GM18909 (cell line): ENCODE measurements around the gene ESYT2.
A peak's percentile ranks its signal among the peaks of the same experiment; 100 is the strongest.
"Not testable (repeated sequence)": the region's sequence is repeated elsewhere in the genome, so short reads cannot be mapped to it uniquely, and the experiment has no call there.

ENCODE experiments used
- ATAC-seq: cut with Tn5 transposase; IDR thresholded peaks from one replicate; pipeline ENCODE4 v1.9.1; 2021; ENCODE audit warnings: mild to moderate bottlenecking; ENCODE audit not compliant: unreplicated experiment, poor library complexity

The ESYT2 gene

DNA sequence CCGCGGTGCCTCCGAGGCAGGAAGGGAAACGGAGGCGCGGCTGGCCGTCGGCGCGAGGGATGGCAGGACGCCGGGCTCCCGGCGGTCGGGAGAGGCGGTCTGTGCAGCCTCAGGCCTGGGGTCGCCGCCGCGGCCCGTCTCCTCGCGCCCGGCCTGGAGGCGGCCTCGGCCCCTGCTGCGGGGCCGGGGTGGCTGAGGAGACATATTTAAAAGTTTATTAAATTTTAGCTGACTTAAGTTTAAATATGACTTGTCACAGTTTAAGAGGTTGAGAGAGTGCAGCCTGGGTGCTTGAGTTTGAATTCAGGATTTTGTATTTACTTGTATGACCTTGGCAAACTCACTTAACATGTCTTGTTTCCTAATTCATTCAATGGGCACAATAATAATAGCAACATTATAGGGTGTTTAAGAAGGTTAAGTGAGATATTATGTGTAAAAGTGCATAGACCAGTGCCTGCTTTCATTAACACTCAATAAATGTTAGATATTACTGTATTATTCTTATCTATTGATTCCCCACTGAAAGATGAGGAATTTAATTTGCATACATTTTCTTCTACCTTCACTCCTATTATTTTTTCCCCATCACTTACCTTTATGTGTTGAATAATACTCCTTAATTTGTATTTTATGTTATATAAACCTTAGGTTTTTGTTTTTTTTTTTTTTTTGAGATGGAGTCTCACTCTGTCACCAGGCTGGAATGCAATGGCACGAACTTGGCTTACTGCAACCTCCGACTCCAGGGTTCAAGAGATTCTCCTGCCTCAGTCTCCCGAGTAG lies 27.8 kb upstream of the ESYT2 start:
- ATAC-seq, result peak; percentile 38

GRCh38 chr7:158854681-158855081 lies 25.4 kb upstream of the ESYT2 start:
- no peak for ATAC-seq

GRCh38 chr7:158850545-158851102 lies 21.3 kb upstream of the ESYT2 start:
- ATAC-seq, result no peak

DNA sequence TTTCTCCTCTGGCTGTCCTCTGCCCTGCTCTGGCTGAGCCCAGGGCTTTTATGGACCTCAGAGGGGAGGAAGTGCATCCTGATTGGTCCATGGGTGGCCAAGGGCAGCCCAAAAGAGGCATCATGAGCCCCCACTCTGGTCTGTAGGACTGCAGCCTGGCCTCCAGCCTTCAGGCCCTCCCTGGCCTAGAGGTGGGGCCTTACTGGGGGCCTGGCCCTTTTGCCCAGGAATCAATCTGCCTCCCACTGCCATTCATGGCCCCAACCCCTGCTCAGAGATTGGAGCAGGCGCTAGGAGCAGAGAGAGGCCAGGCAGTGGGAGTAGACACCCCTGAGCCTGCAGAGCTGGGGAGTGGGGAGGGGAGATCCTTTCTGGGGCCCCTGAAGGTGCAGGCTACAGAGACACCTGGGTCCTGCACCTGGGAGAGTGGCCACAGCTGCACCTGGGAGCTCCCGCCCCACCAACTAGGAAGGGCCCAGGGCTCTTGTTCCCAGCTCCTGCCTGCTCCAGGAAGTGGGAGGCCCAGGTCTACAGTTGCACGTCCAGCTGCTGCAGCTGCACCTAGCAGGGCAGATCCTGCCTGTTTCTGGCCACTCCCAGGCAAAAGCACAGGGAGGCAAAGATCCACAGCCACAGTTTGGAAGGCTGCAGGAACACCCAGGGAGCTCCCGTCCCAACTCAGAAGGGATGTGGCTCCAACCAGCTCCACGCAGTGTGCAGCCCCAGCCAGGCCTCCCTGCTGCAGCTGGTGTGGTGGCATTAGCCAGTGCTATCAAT lies 20.6 kb upstream of the ESYT2 start:
- ATAC-seq, result no peak

GRCh38 chr7:158849442-158849767 lies 20.1 kb upstream of the ESYT2 start:
- ATAC-seq, result no peak

GRCh38 chr7:158847451-158847866 lies 18.1 kb upstream of the ESYT2 start:
- no peak for ATAC-seq

DNA sequence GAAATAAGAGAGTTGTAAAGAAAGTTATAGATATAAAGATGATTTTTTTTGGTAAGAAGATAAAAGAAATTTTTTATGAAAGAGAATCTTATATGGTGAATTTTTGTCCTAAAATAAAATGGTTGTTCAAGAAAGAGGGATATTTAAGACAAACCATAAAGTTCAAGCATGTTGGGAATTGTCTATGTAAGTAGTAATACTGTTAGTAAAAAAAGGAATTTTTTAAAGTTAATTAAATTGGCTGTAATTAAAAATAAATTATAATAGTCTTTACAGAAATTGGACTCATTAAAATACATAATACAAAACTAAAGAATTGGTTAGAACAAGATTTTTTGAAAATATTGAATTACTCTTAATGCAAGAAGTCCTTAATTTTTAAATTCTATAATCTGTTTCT lies 17.0 kb upstream of the ESYT2 start:
- no peak for ATAC-seq

DNA sequence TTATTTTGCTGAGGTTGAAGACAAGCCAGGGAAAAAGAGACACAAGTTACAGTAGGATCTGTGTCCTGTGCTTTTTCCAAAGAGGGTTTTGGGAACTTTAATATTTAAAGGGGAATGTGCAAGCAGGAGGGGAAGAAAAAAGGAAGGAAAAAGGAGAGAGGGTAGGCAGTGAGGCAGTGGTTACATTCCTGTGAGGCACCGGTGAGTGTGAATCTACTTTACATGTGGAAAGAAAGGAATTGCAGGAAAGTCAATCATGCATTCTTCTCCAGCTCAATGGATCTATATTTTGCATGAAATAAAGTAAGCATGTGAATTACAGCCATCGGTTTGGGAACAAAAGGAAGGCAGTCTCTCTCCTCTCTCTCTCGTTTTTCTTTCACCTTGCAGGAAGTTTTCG lies 14.5 kb upstream of the ESYT2 start:
- no peak for ATAC-seq

DNA sequence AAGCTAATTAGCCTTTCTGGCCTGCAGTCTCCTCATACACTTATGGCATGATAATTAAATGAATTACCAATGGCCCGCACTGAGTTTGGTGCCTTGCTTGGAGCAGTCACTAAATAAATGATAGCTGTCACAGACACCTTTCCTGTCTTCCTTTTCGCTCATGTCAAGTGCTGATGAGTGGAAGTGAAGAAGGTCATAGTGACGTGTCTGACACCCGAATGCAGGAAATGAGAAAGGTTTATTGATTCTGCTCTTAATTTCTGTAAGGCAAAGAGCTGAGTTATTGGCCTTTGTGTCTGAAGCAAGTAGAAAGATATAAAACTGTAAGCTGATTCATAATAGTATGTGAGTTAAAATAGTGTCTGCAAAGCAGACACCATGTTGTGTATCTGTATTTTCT lies 13.2 kb upstream of the ESYT2 start:
- ATAC-seq, result no peak

DNA sequence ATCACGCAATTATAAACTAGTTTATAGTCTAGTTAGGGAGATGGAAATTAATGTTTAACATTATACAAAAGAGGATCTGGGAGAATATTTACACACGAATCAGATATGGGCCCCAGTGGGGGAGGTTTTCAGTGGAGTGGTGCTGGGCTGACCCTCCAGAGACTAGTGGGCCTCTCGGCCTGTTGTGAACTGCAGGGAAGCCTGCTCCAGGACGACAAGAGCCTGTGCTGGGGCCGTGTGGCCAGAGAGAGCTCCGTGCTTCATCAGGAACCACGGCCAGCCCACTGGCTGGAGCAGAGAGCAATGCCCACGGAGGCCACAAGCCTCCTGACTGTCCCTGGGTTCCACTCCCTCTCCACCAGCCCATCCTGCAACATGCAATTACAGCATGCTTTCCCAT lies 11.3 kb upstream of the ESYT2 start:
- ATAC-seq, result no peak

- not testable (repeated sequence) for ATAC-seq
These were observed 9.9 kb upstream of the ESYT2 start for GRCh38 chr7:158839177-158839576.

DNA sequence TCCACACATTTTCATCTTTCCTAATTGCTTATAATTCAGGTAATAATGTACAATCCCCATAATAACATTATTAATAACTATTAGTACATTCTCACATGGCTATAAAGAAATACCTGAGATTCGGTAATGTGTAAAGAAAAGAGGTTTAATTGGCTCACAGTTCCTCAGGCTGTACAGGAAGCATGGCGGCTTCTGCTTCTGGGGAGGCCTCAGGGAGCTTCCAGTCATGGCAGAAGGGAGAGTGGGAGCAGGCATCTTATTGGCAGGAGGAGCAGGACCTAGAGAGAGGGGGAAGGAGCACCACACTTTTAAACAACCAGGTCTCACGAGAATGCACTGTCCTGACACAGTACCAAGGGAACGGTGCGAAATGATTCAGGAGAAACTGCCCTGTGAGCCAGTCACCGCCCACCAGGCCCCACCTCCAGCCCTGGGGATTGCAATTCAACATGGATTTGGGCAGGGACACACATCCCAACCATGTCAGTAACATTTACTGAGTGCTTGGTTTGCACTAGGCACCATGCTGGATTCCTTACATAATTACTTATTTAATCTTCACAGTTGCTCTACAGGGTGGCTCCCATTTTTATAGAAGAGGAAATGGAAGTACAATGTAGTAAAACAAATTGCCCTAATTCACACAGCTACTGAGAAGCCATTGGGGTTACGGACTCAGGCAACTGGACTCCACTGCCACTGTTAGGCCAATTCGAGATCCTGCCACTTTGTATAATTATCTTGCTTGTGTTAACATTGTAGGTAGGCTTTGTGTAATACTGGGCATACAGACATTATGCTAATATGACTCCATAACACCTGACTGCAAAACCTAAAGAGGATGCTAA lies 8.7 kb upstream of the ESYT2 start:
- no peak for ATAC-seq

GRCh38 chr7:158836692-158837091 lies 7.4 kb upstream of the ESYT2 start:
- no peak for ATAC-seq

DNA sequence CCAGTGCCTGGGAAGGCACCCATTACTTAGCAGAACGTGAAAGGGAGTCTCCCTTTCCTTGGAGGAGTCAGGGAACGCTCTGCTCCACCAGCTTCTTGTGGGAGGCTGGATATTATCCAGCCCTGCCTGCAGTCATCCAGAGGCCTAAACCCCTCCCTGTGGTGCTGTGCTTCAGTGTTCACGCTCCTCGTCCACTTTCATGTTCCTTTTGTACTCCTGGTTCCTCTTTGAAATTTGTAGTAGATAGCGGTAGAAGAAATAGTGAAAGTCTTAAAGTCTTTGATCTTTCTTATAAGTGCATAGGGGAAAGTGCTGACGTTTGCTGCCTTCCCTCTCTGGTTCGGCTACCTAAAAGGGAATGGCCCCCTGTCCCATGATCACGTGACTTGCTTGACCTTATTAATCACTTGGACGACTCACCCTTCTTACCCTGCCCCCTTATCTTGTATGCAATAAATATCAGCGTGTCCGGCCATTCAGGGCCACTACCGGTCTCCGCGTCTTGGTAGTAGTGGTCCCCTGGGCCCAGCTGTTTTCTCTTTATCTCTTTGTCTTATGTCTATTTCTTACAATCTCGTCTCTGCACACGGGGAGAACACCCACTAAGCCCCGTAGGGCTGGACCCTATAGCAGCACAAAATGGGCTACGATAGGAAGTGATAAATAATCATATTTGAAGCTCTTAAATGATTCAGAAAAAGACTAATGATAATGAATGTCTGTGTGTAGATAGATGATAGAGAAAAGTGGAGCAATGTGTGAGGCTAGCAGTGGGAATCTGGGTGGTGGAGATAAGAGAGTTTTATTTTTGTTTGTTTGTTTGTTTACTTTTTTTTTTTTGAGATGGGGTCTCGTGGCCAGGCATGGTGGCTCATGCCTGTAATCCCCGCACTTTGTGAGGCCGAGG lies 5.8 kb upstream of the ESYT2 start:
- no peak for ATAC-seq

- no peak for ATAC-seq
These were observed 3.7 kb upstream of the ESYT2 start for GRCh38 chr7:158832994-158833393.

GRCh38 chr7:158831738-158832091 lies 2.4 kb upstream of the ESYT2 start:
- ATAC-seq, result no peak

GRCh38 chr7:158830211-158830723 lies 958 bp upstream of the ESYT2 start:
- ATAC-seq, result no peak

GRCh38 chr7:158829021-158829341 lies 328 bp downstream of the ESYT2 start:
- ATAC-seq, result peak; percentile 63

DNA sequence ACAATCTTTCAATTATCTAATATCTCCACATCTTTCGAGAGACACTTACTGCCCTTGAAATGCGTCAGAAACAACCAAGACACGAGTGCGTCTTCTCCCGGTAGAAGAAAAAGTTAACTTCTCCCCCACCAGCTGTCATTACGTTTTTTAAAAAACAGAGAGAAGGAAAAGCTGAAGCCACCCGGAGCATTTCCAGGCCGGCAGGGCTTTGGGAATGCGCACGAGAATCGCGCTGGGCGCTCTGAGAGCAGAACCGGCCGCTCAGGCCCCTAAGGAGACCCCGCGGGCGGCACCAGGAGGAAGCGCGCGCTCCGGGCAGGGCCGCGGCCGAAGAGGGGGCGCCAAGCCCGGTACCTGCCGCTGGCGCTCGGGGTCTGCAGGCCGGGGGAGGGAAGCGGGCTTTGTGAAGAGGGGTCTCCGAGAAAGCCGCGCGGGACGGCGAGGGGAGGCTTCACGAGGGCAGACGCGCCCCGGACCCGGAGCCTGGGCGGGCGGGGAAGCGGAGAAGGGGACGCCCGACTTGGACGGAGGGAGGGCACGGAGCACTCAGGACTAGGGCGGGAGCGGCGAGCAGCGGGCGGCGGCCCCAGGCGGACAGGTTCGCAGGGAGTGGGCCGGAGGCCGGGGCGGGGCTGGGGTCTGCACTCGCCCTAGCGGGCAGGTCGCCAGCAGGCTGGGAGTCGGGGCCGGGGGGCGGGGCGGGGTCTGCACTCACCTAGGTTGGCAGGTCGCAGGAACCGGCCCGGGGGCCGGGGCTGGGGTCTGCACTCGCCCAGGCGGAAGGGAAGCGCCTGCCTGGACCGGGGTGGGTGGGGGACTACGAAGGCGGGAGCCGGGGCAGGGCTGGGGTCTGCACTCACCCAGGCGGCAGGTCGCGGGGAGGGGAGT lies 932 bp downstream of the ESYT2 start:
- ATAC-seq, result no peak
